AG04449 (cell line): Measurements from ENCODE around the gene THSD4.

Source experiments
- CTCF ChIA-PET: fragments of 350-600 bp; formaldehyde crosslinking; extraction: SDS; loops from one replicate; lab custom pipeline; 2021; ENCODE audit warnings: antibody characterized with exemption; lab: Yijun Ruan, JAX
- POLR2A ChIA-PET: fragments of 400-600, 350-600 bp; formaldehyde crosslinking; extraction: SDS; loops from one replicate; lab custom pipeline; 2020; ENCODE audit warnings: antibody characterized with exemption, inconsistent platforms; lab: Yijun Ruan, JAX
- DNase-seq: peaks from one replicate; pipeline ENCODE4 v3.0.0-alpha.2; 2010; ENCODE audit warnings: low read depth, low spot score
- H3K4me3 ChIP-seq: 2 replicates; pipeline ENCODE4 v1.5.1; 2011; ENCODE audit warnings: low read depth, mild to moderate bottlenecking, control low read depth, low read length
- TF ChIP-seq, protein P1 (sequence below): IDR thresholded peaks from one replicate; pipeline ENCODE4 v1.5.1; 2011; ENCODE audit warnings: mild to moderate bottlenecking, moderate library complexity, low read length, control low read depth, inconsistent platforms; ENCODE audit not compliant: insufficient read depth; ENCODE audit errors: missing control alignments

Gene THSD4

DNA sequence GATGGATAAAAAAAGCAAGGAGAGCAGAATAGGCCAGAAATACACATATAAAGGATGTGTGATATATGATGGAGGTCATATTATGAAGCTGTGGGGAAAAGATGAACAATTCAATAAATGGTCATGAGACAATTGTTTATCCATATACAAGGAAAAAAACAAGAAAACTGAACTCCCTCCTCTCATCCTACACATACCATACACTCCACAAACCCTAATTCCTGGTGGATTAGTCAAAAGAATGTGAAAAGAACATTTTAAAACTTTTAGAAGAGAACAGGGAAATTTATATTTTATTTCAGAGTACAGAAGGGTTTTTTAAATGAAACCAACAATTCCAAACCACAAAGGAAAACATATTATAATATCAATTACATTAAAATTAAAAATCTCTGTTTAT lies 660.6 kb downstream of the THSD4 start:
- POLR2A ChIA-PET: no interaction called here
- H3K4me3 ChIP-seq: no peak overlapping the region
- TF ChIP-seq, protein P1, sequence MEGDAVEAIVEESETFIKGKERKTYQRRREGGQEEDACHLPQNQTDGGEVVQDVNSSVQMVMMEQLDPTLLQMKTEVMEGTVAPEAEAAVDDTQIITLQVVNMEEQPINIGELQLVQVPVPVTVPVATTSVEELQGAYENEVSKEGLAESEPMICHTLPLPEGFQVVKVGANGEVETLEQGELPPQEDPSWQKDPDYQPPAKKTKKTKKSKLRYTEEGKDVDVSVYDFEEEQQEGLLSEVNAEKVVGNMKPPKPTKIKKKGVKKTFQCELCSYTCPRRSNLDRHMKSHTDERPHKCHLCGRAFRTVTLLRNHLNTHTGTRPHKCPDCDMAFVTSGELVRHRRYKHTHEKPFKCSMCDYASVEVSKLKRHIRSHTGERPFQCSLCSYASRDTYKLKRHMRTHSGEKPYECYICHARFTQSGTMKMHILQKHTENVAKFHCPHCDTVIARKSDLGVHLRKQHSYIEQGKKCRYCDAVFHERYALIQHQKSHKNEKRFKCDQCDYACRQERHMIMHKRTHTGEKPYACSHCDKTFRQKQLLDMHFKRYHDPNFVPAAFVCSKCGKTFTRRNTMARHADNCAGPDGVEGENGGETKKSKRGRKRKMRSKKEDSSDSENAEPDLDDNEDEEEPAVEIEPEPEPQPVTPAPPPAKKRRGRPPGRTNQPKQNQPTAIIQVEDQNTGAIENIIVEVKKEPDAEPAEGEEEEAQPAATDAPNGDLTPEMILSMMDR: no peak
- CTCF ChIA-PET: interaction anchor here (1.3 to 3.9 kb wide), 6 partner anchors 13 to 332 kb away, joined by 3 to 28 read pairs (median 6); no protein-coding TSS in a partner anchor
- no peak for DNase-seq

DNA sequence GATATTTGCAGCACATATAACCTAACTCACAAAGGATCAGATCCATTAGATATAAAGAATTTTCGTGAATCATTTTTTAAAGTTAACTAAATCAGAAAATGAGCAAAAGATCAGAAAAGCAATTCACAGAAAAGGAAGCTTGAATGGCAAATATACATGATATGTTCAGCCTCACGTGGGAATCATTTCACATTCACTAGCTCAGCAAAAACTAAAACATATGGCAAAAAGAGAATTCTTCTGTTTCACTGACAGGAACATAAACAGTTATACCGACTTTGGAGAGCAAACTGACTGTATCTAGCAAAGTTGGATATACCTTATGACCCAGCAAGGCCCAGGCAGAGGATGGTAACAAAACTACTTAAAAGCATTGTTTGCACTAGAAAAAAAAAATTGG lies 661.0 kb downstream of the THSD4 start:
- TF ChIP-seq, protein P1: no peak

DNA sequence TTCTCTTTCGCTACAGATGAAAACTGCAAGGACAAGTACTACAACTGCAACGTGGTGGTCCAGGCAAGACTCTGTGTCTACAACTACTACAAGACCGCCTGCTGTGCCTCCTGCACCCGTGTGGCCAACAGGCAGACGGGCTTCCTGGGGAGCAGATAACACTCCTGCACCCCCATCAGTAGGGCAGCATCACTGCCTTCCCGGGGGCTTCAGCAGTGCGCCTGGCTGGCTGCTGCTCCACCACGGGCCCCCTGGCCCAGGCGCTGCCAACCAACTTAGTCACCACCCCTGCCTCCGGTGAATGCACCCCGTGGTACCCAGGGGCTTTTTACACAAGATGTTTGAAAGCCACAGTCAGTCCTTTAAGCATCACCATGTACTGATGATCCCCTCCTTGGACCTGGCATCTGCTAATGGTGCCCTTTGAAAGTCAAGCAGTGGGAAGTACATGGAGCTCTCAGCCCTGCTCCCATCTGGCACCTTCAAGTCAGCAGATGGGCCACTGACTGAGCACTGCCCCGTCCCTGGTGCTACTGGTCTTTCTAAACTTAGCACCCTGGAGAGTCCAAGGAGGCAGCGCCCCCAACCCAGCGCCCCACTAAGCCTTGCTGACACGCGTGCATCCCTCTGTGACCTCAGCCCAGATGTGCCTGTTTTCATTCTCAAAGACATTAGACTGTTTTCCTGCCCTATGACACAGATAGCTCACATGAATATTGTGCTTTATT lies 662.1 kb downstream of the THSD4 start:
- TF ChIP-seq, protein P1: no peak
- ChIA-PET POLR2A (no interaction called here), CTCF (interaction anchor here (1.0 to 5.0 kb wide), 9 partner anchors 13 to 333 kb away, joined by 3 to 59 read pairs (median 19); no protein-coding TSS in a partner anchor)
- no peak overlapping the region for H3K4me3 ChIP-seq
- no peak for DNase-seq

More for the DNA sequence above, 661.0 kb downstream of the THSD4 start:
- CTCF ChIA-PET: interaction anchor here (1.0 to 3.9 kb wide), 6 partner anchors 13 to 32 kb away, joined by 3 to 28 read pairs (median 6); no protein-coding TSS in a partner anchor
- DNase-seq: no peak
- POLR2A ChIA-PET: interaction anchor here (0.7 kb wide), 1 partner anchor 863 kb away, joined by 3 read pairs; no protein-coding TSS in a partner anchor
- H3K4me3 ChIP-seq: no peak overlapping the region

DNA sequence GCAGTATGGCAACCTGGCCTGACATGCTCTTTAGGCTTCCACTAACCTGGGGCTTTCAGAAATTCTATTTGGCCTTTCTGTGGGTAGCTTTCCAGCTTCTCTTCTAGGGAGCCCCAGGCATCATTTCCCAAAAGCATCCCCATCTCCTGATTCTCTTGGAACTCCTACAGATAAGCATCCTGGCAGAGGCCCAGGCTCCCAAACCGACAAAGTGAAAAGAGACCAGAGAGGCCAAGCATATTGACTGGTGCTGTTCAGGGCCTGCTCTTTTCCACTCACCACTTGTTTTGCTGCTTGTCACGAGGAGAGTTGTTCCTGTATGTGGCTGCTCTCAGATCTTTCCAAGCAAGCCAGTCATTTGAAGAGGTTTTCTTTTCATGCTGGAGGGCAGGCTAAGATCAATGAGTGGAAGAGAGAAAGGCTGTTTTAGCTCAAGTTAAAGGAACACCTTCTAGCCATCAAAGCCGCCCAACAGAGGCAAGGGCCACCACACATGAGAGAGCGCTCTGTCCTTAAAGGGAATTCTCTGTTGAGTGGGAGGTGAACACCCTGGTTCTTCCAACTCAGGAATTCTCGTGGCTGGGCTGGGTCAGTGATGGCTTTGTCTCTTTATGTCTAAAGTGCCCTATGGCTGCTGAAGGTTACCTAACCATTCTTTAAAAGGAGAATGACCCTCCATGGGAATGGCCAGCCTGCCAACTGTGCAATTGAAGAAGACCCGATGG lies 664.0 kb downstream of the THSD4 start:
- CTCF ChIA-PET: interaction anchor here (0.7 to 5.0 kb wide), 9 partner anchors 11 to 377 kb away, joined by 3 to 59 read pairs (median 5); no protein-coding TSS in a partner anchor
- POLR2A ChIA-PET: no interaction called here
- no peak for DNase-seq
- H3K4me3 ChIP-seq: no peak overlapping the region
- TF ChIP-seq, protein P1: no peak

DNA sequence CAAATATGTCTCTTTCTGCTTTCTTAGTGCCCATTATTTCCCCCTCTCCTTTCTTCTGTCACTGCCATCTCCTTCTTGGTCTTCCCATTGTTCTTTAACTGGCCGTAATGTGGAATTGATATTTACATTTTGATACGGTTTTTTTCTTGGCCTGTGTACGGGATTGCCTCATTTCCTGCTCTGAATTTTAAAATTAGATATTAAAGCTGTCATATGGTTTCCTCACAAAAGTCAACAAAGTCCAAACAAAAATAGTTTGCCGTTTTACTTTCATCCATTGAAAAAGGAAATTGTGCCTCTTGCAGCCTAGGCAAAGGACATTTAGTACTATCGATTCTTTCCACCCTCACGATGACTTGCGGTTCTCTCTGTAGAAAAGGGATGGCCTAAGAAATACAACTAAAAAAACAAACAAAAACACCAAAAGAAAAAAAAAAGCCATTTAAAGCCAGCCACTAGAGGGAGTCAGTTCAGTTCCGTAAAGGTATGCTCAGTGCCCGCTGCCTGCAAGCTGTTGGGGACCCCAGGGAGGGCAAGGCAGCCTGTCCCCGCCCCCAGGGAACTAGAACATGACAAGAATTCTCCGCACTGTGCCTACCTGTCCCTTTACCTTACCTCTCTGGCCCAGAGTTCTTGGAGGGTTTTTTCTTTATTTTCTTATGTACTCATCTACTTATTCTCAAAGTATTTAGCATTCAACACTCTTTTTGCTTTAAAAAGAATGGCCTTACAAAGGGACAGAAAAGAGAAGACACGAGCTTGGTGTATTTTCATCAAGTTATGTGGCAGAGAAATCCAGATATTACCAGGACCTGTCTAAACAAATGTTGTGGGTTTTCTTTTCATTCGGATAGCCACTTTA lies 665.1 kb downstream of the THSD4 start:
- TF ChIP-seq, protein P1: peak; percentile 61
- H3K4me3 ChIP-seq: no peak overlapping the region
- CTCF ChIA-PET: interaction anchor here (0.6 to 5.0 kb wide), 16 partner anchors 9 to 906 kb away, joined by 3 to 59 read pairs (median 4); no protein-coding TSS in a partner anchor
- no peak for DNase-seq
- POLR2A ChIA-PET: interaction anchor here (1.1 kb wide), 1 partner anchor 11 kb away, joined by 5 read pairs; no protein-coding TSS in a partner anchor
